ENCODE measurements around the gene FAU. TPM values are rescaled to one million over a fixed set of nuclear protein-coding genes. Genes with fewer than 3 reads are reported as not detected.

Gene FAU
- total and polyA plus RNA-seq, 2 of the 13 experiments (the other 11 are each of a cell fraction or from before 2014, with no cell fraction given) = 374 to 869 TPM

DNA sequence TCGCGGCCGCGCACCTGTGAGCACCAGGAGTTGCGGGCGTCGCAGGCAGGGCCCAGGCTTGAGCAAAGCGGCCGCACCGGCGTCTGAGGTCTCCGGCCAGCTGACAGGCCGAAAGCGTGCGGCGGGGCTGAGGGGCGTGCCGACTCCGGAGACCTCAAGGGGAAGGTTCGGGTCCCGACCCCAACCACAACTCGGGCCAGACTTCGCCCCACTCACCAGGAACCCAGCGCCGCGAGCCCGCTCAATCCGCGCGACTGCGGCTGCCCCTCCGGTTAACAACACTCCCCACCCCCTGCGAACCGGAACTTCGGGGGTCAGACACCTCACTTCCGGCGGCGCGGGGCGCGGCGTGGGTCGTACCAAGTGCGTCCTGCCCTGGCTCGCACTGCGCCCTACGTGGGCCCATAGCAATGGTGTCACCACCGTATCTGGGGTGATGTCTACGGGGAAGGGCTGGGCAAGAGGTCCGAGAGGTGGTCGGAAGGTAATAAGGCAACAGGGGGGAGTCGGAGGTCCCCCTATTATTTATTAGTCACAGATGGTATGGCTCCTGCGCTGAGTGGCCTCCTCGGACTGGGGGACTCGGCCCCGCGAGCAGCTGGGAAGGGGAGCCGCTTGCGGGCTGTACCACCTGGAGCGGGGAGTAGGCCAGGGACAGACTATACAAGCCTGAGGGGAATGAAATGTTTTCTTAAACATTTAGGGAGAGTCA lies 12.5 kb upstream of the FAU start, which contains the start of gene SYVN1 (continued):
- TF ChIP-seq, protein P1, sequence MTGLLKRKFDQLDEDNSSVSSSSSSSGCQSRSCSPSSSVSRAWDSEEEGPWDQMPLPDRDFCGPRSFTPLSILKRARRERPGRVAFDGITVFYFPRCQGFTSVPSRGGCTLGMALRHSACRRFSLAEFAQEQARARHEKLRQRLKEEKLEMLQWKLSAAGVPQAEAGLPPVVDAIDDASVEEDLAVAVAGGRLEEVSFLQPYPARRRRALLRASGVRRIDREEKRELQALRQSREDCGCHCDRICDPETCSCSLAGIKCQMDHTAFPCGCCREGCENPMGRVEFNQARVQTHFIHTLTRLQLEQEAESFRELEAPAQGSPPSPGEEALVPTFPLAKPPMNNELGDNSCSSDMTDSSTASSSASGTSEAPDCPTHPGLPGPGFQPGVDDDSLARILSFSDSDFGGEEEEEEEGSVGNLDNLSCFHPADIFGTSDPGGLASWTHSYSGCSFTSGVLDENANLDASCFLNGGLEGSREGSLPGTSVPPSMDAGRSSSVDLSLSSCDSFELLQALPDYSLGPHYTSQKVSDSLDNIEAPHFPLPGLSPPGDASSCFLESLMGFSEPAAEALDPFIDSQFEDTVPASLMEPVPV (CRISPR knock-in tag; IDR thresholded peaks at IDR 0.05) = 0 out of 2 replicates have a peak, but pooled peaks have one; percentile 38
- TF ChIP-seq TBL1XR1 (IDR thresholded peaks at IDR 0.05; ENCODE audit: borderline replicate concordance, low read length, partially characterized antibody) (peak; percentile 43), CAMTA2 (CRISPR knock-in tag; IDR thresholded peaks at IDR 0.05; ENCODE audit: borderline replicate concordance) (no peak), NFKB2 (CRISPR knock-in tag; IDR thresholded peaks at IDR 0.05; ENCODE audit: borderline replicate concordance) (peak; percentile 52; the same call in 1 of the 2 replicates), KLF16 (CRISPR knock-in tag; IDR thresholded peaks at IDR 0.05) (peak in 1 of 2 experiments; percentile 65; a peak in 2 of 4 replicates), GLI4 (CRISPR knock-in tag; IDR thresholded peaks at IDR 0.05; ENCODE audit: borderline replicate concordance) (no peak; the same call in 1 of the 2 replicates), AGO1 (IDR thresholded peaks at IDR 0.05; ENCODE audit: low read depth, low read length, poor library complexity, severe bottlenecking) (no peak), SRSF9 (IDR thresholded peaks at IDR 0.05; ENCODE audit: borderline replicate concordance, insufficient read depth, low read depth, low read length, poor library complexity, severe bottlenecking) (no peak), KMT2A (CRISPR knock-in tag; IDR thresholded peaks at IDR 0.05) (no peak; the same call in 1 of the 2 replicates), RNF2 (conservative IDR thresholded peaks at IDR 0.05; ENCODE audit: low read depth) (no peak), SATB2 (CRISPR knock-in tag; IDR thresholded peaks at IDR 0.05) (peak; percentile 52; the same call in 1 of the 2 replicates), ZNF44 (CRISPR knock-in tag; IDR thresholded peaks at IDR 0.05) (peak; percentile 94; the same call in 1 of the 2 replicates), CHD2 (IDR thresholded peaks at IDR 0.05; ENCODE audit: low read depth, low read length) (0 out of 2 replicates have a peak, but pooled peaks have one; percentile 58), SIX1 (CRISPR knock-in tag; IDR thresholded peaks at IDR 0.05; ENCODE audit: borderline replicate concordance) (peak; percentile 14; the same call in 1 of the 2 replicates)
- TF ChIP-seq, protein P2, sequence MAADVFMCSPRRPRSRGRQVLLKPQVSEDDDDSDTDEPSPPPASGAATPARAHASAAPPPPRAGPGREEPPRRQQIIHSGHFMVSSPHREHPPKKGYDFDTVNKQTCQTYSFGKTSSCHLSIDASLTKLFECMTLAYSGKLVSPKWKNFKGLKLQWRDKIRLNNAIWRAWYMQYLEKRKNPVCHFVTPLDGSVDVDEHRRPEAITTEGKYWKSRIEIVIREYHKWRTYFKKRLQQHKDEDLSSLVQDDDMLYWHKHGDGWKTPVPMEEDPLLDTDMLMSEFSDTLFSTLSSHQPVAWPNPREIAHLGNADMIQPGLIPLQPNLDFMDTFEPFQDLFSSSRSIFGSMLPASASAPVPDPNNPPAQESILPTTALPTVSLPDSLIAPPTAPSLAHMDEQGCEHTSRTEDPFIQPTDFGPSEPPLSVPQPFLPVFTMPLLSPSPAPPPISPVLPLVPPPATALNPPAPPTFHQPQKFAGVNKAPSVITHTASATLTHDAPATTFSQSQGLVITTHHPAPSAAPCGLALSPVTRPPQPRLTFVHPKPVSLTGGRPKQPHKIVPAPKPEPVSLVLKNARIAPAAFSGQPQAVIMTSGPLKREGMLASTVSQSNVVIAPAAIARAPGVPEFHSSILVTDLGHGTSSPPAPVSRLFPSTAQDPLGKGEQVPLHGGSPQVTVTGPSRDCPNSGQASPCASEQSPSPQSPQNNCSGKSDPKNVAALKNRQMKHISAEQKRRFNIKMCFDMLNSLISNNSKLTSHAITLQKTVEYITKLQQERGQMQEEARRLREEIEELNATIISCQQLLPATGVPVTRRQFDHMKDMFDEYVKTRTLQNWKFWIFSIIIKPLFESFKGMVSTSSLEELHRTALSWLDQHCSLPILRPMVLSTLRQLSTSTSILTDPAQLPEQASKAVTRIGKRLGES (CRISPR knock-in tag; IDR thresholded peaks at IDR 0.05; ENCODE audit: borderline replicate concordance) = no peak; the same call in 1 of the 2 replicates
- TF ChIP-seq, protein P3, sequence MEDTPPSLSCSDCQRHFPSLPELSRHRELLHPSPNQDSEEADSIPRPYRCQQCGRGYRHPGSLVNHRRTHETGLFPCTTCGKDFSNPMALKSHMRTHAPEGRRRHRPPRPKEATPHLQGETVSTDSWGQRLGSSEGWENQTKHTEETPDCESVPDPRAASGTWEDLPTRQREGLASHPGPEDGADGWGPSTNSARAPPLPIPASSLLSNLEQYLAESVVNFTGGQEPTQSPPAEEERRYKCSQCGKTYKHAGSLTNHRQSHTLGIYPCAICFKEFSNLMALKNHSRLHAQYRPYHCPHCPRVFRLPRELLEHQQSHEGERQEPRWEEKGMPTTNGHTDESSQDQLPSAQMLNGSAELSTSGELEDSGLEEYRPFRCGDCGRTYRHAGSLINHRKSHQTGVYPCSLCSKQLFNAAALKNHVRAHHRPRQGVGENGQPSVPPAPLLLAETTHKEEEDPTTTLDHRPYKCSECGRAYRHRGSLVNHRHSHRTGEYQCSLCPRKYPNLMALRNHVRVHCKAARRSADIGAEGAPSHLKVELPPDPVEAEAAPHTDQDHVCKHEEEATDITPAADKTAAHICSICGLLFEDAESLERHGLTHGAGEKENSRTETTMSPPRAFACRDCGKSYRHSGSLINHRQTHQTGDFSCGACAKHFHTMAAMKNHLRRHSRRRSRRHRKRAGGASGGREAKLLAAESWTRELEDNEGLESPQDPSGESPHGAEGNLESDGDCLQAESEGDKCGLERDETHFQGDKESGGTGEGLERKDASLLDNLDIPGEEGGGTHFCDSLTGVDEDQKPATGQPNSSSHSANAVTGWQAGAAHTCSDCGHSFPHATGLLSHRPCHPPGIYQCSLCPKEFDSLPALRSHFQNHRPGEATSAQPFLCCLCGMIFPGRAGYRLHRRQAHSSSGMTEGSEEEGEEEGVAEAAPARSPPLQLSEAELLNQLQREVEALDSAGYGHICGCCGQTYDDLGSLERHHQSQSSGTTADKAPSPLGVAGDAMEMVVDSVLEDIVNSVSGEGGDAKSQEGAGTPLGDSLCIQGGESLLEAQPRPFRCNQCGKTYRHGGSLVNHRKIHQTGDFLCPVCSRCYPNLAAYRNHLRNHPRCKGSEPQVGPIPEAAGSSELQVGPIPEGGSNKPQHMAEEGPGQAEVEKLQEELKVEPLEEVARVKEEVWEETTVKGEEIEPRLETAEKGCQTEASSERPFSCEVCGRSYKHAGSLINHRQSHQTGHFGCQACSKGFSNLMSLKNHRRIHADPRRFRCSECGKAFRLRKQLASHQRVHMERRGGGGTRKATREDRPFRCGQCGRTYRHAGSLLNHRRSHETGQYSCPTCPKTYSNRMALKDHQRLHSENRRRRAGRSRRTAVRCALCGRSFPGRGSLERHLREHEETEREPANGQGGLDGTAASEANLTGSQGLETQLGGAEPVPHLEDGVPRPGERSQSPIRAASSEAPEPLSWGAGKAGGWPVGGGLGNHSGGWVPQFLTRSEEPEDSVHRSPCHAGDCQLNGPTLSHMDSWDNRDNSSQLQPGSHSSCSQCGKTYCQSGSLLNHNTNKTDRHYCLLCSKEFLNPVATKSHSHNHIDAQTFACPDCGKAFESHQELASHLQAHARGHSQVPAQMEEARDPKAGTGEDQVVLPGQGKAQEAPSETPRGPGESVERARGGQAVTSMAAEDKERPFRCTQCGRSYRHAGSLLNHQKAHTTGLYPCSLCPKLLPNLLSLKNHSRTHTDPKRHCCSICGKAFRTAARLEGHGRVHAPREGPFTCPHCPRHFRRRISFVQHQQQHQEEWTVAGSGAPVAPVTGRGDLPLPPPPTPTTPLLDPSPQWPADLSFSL (CRISPR knock-in tag; IDR thresholded peaks at IDR 0.05) = no peak

All from HepG2 (cell line).